22Rv1 (cell line): ENCODE data around the gene NAV2.
"Not testable (repeated sequence)": the region's sequence is repeated elsewhere in the genome, so short reads cannot be mapped to it uniquely, and the experiment has no call there.

Experiments
- H3K27ac ChIP-seq: fragments of 450-650 bp; 2 replicates; pipeline ENCODE4 v1.5.1; 2017
- ZFX ChIP-seq: fragments of 450-650 bp; IDR thresholded peaks from 2 replicates; pipeline ENCODE4 v1.6.1; 2017; ENCODE audit warnings: antibody characterized with exemption, borderline replicate concordance
- TF ChIP-seq, protein P1 (sequence below): fragments of 450-650 bp; IDR thresholded peaks from 2 replicates; pipeline ENCODE4 v1.5.1; 2017; ENCODE audit warnings: mild to moderate bottlenecking

The NAV2 gene

GRCh38 chr11:20068691-20069090 is 356.1 kb downstream of the NAV2 start:
- TF ChIP-seq ZFX: no peak
- TF ChIP-seq, protein P1, sequence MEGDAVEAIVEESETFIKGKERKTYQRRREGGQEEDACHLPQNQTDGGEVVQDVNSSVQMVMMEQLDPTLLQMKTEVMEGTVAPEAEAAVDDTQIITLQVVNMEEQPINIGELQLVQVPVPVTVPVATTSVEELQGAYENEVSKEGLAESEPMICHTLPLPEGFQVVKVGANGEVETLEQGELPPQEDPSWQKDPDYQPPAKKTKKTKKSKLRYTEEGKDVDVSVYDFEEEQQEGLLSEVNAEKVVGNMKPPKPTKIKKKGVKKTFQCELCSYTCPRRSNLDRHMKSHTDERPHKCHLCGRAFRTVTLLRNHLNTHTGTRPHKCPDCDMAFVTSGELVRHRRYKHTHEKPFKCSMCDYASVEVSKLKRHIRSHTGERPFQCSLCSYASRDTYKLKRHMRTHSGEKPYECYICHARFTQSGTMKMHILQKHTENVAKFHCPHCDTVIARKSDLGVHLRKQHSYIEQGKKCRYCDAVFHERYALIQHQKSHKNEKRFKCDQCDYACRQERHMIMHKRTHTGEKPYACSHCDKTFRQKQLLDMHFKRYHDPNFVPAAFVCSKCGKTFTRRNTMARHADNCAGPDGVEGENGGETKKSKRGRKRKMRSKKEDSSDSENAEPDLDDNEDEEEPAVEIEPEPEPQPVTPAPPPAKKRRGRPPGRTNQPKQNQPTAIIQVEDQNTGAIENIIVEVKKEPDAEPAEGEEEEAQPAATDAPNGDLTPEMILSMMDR: no peak
- H3K27ac ChIP-seq: no peak overlapping the region

DNA sequence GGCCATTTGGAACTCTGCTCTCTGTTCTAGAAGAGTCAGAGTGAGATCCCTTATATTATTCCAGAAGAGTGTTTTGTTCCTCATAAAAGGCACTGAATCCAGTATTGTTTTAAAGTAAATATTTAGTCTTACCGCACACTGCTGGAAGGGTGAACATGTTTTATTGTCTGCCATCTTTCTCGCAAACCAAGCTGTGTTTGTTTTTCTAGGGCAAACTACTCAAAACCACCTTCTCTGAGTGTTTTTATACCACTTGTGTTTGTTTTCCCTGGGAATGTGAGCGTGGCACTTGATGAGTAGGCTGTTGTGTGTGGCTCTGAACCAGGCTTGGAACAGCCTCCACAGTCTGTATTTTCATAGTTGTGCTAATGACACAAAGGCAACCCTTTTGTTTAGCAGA is 357.8 kb downstream of the NAV2 start:
- H3K27ac ChIP-seq: no peak overlapping the region
- no peak for TF ChIP-seq ZFX
- TF ChIP-seq, protein P1: no peak

DNA sequence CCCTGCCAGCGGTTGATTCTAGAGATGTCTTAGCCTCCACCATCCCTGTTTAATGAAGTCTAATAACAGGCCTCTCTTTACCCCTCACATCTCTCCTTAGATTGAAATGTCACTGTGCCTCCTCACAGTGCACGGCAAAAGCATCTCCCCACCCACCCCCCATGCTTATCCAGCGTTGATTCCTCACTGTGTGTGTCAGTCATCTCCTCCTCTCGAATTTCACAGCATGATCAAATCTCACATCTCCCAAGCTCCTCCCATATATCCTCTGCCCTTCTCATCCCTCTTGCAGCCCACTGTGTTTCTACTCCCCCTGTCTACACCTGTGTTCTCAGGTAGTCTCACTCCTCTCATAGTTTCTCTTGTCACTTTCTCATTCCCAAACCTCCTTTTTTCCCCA is 363.0 kb downstream of the NAV2 start:
- TF ChIP-seq, protein P1: no peak
- TF ChIP-seq ZFX: no peak
- no peak overlapping the region for H3K27ac ChIP-seq

DNA sequence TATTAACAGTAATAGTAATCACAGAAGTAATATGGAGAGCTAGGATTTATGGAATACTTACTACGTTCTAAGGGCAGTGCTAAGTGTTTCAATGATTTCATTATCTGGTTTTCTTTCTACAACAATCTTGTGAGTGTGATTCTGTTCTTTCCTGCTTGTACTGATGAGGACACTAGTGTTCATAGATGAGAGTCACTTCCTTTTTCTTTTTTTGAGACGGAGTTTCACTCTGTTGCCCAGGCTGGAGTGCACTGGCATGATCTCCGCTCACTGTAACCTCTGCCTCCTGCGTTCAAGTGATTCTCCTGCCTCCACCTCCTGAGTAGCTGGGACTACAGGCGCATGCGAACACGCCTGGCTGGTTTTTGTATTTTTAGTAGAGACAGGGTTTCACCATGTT is 366.2 kb downstream of the NAV2 start:
- TF ChIP-seq, protein P1: no peak
- H3K27ac ChIP-seq: no peak overlapping the region

DNA sequence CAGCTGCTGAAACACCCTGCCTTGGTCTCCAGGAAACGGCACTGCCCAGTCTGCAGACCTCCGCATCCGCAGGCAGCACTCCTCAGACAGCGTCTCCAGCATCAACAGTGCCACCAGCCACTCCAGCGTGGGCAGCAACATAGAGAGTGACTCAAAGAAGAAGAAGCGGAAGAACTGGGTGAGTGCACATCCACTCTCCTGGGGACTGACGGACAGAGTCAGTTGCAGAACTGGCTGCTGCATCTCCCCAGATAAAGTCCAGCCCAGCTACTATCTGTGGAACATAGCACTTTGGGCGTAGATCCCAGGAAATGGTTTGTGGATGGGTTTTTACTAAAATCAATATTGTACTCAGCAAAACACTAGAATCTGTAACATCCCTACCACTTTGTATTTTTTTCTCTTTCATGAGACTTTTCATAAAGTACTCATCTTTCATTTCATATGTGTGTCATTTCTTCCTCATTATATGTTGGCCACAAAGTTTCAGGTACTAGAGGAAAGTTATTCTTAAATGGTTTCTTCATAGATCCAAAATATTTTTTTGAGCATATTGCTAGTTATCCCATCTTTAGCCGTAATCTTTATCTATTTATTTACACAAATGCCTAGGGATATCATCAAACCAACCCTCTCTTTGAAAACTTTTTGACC is 367.5 kb downstream of the NAV2 start:
- TF ChIP-seq, protein P1: no peak
- no peak for TF ChIP-seq ZFX
- H3K27ac ChIP-seq: no peak overlapping the region

DNA sequence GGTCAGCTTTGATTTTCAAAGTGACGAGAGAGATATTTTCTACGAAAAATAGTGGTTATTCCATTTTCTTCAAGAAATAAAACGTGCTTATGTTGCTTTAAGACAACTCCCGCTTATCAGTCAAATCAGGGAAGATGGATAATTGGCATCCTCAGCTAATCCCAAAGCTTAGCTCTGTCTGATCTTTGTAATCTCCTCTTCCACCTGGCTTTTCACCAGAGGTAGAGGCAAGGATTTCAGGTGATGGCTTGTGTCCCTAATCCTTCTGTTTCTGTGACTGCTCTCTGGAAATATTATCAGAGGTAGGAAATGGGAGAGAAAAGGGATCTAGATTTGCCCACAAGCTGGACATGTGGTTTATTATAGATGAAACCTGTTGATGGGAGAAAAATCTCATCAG is 368.7 kb downstream of the NAV2 start:
- H3K27ac ChIP-seq: no peak overlapping the region

DNA sequence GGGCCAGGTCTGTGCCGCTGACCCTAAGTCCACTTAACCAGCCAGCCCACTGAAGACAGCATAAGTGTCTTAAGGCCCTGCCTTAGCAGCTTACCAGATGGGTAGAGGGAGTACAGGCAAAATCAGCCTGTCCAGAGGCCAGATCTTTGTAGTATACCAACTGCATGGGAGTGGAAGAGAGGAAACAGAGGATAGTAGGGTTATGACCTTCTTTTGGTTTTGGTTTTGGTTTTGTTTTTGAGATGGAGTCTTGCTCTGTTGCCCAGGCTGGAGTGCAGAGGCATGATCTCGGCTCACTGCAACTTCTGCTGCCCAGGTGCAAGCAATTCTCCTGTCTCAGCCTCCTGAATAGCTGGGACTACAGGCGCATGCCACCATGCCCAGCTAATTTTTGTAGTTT is 371.2 kb downstream of the NAV2 start:
- H3K27ac ChIP-seq: not testable (repeated sequence)

More for the DNA sequence above, 368.7 kb downstream of the NAV2 start:
- TF ChIP-seq ZFX: no peak
- TF ChIP-seq, protein P1: no peak
